K562 (cell line): Measurements from ENCODE around the gene ADCY5. TPM values are rescaled to one million over a fixed set of nuclear protein-coding genes. Genes with fewer than 3 reads are reported as not detected.

ENCODE experiments used
- CHD7 ChIP-seq: fragments of 200-600 bp; sonication (generic); IDR thresholded peaks from one replicate; pipeline ENCODE4 v1.6.1; 2012; ENCODE audit warnings: mild to moderate bottlenecking, low read depth, low read length, inconsistent platforms
- ELF4 ChIP-seq: fragments of 450-650 bp; formaldehyde crosslinking; IDR thresholded peaks from 2 replicates; pipeline ENCODE4 v1.4.0; 2022; ENCODE audit warnings: missing genetic modification characterization
- HDAC1 ChIP-seq, 2 experiments: fragments of 450-650 bp; IDR thresholded peaks; 2 replicates each; pipeline ENCODE4 v1.6.1; 2016 to 2017; ENCODE audit warnings: inconsistent platforms in 1 of 2, mild to moderate bottlenecking in 1 of 2, moderate library complexity in 1 of 2
- HMG20A ChIP-seq: fragments of 450-650 bp; formaldehyde crosslinking; conservative IDR thresholded peaks from 2 replicates; pipeline ENCODE4 v1.4.0; 2020; ENCODE audit warnings: mild to moderate bottlenecking, mixed read lengths
- HNRNPH1 ChIP-seq: fragments of 200-400 bp; formaldehyde crosslinking; optimal IDR thresholded peaks from 2 replicates; pipeline ENCODE3; 2017; ENCODE audit warnings: low read depth, mild to moderate bottlenecking, low read length, moderate library complexity
- MLX ChIP-seq, 2 experiments: fragments of 450-650 bp in 1 of 2; sonication (generic) in 1 of 2; formaldehyde crosslinking; conservative IDR thresholded peaks; 2 replicates each; pipeline versions ENCODE4 v1.4.0 to v1.8.1; 2020 to 2022; ENCODE audit warnings: mild to moderate bottlenecking in 1 of 2, missing genetic modification reagents in 1 of 2
- RAD21 ChIP-seq, 2 experiments: fragments of 250-450 bp in 1 of 2; fragments of 450-650 bp in 1 of 2; sonication (Bioruptor Pico) in 1 of 2; formaldehyde crosslinking in 1 of 2; IDR thresholded peaks in 1 of 2; conservative IDR thresholded peaks in 1 of 2; 2 replicates each; pipeline versions ENCODE4 v1.4.0 to v1.8.0; 2020 to 2022; ENCODE audit warnings: mild to moderate bottlenecking in 2 of 2, moderate library complexity in 1 of 2
- SP2 ChIP-seq: IDR thresholded peaks from 2 replicates; pipeline ENCODE4 v1.6.1; 2011; ENCODE audit warnings: mild to moderate bottlenecking, low read depth, low read length, moderate library complexity; ENCODE audit not compliant: poor library complexity, severe bottlenecking; ENCODE audit errors: extremely low read depth
- THRAP3 ChIP-seq: fragments of 450-650 bp; IDR thresholded peaks from 2 replicates; pipeline ENCODE4 v1.6.1; 2016; ENCODE audit warnings: mild to moderate bottlenecking, inconsistent platforms, borderline replicate concordance
- TSC22D4 ChIP-seq: fragments of 450-650 bp; IDR thresholded peaks from 2 replicates; pipeline ENCODE4 v1.6.1; 2016; ENCODE audit warnings: missing genetic modification characterization, missing biosample characterization, control low read depth
- polyA plus RNA-seq, 8 experiments: library from polyadenylated mRNA; depleted of rRNA in 4 of 8; stranded (reverse) in 5 of 8; unstranded in 3 of 8; fragments of >200 nt; fragmentation: Nextera tagmentation in 2 of 8; fragmentation: Illumina TruSeq in 1 of 8; extraction: Ambion mirVana in 2 of 8; extraction: Trizol in 1 of 8; gene quantifications; 2 replicates each; pipeline versions ENCODE4 v1.2.1 to v1.2.3, GENCODE V29; 2011 to 2014; ENCODE audit warnings: inconsistent platforms in 1 of 8, missing spikeins in 1 of 8
- total RNA-seq, 7 experiments: library from RNA; depleted of rRNA in 6 of 7; stranded (reverse); fragments of >200 nt in 6 of 7; fragmentation: Illumina TruSeq in 2 of 7; extraction: Trizol in 2 of 7; gene quantifications; 2 replicates each; pipeline versions ENCODE4 v1.2.1 to v1.2.3, GENCODE V29; 2011 to 2021; ENCODE audit warnings: low replicate concordance in 1 of 7
- TF ChIP-seq, protein P1 (sequence below): fragments of 250-450 bp; sonication (Bioruptor Pico); IDR thresholded peaks from 2 replicates; pipeline ENCODE4 v1.8.0; 2022; ENCODE audit warnings: inconsistent platforms

ADCY5 gene
- total and polyA plus RNA-seq, 9 of the 15 experiments (the other 6 are each of a cell fraction or from before 2014, with no cell fraction given) = under 0.01 TPM; not detected in 8

- TF ChIP-seq CHD7 = no peak
- TF ChIP-seq THRAP3 = no peak
- no peak for TF ChIP-seq SP2
- no peak for TF ChIP-seq HNRNPH1
- peak in 1 of 2 experiments; percentile 19; a peak in 2 of 4 replicates for TF ChIP-seq RAD21 (CRISPR knock-in tag; conservative IDR thresholded peaks at IDR 0.05 in 1 of 2, IDR thresholded peaks at IDR 0.05 in 1 of 2)
- no peak for TF ChIP-seq ELF4
- no peak for TF ChIP-seq TSC22D4 (tag)
- no peak for TF ChIP-seq HDAC1 (IDR thresholded peaks at IDR 0.05)
- TF ChIP-seq, protein P1, sequence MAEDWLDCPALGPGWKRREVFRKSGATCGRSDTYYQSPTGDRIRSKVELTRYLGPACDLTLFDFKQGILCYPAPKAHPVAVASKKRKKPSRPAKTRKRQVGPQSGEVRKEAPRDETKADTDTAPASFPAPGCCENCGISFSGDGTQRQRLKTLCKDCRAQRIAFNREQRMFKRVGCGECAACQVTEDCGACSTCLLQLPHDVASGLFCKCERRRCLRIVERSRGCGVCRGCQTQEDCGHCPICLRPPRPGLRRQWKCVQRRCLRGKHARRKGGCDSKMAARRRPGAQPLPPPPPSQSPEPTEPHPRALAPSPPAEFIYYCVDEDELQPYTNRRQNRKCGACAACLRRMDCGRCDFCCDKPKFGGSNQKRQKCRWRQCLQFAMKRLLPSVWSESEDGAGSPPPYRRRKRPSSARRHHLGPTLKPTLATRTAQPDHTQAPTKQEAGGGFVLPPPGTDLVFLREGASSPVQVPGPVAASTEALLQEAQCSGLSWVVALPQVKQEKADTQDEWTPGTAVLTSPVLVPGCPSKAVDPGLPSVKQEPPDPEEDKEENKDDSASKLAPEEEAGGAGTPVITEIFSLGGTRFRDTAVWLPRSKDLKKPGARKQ = no peak
- no peak for TF ChIP-seq HMG20A
- TF ChIP-seq MLX (CRISPR knock-in tag; conservative IDR thresholded peaks at IDR 0.05) = no peak
Observed at GRCh38 chr3:123447749-123448517, 957 bp downstream of the ADCY5 start (continued).
